AG10803 (cell line): Measurements from ENCODE around the gene CBX7.
"Not testable (repeated sequence)": the region's sequence is repeated elsewhere in the genome, so short reads cannot be mapped to it uniquely, and the experiment has no call there.

Experiments used
- DNase-seq: peaks from one replicate; pipeline ENCODE4 v3.0.0; 2010; ENCODE audit warnings: low read depth
- H3K4me3 ChIP-seq: 2 replicates; pipeline ENCODE4 v1.5.1; 2011; ENCODE audit warnings: mild to moderate bottlenecking, low read length, control low read depth
- CTCF ChIP-seq: conservative IDR thresholded peaks from 2 replicates; pipeline ENCODE4 v1.5.1; 2011; ENCODE audit warnings: mild to moderate bottlenecking, low read length, control low read depth, inconsistent platforms

CBX7 gene

GRCh38 chr22:39174498-39175352, 22.2 kb upstream of the CBX7 start:
- DNase-seq: peak; percentile 84

GRCh38 chr22:39173787-39174497, 21.5 kb upstream of the CBX7 start:
- no peak for DNase-seq
- TF ChIP-seq CTCF: no peak
- no peak overlapping the region for H3K4me3 ChIP-seq

More at GRCh38 chr22:39174498-39175352, 22.2 kb upstream of the CBX7 start:
- TF ChIP-seq CTCF: peak; percentile 22
- H3K4me3 ChIP-seq: no peak overlapping the region

- no peak overlapping the region for H3K4me3 ChIP-seq
- no peak for TF ChIP-seq CTCF
- no peak for DNase-seq
Measured at GRCh38 chr22:39173050-39173706, 20.7 kb upstream of the CBX7 start.

- not testable (repeated sequence) for H3K4me3 ChIP-seq, DNase-seq
Measured at GRCh38 chr22:39172265-39173049, 20.0 kb upstream of the CBX7 start.

- no peak overlapping the region for H3K4me3 ChIP-seq
Measured at GRCh38 chr22:39171623-39172264, 19.3 kb upstream of the CBX7 start.

GRCh38 chr22:39170825-39171622, 18.5 kb upstream of the CBX7 start:
- peak; percentile 90 for TF ChIP-seq CTCF
- DNase-seq: peak; percentile 61
- H3K4me3 ChIP-seq: no peak overlapping the region

More at GRCh38 chr22:39171623-39172264, 19.3 kb upstream of the CBX7 start:
- DNase-seq: no peak
- no peak for TF ChIP-seq CTCF
